Measurements from ENCODE around the gene MAP3K14. TPM values are rescaled to one million over a fixed set of nuclear protein-coding genes. Genes with fewer than 3 reads are reported as not detected.
A peak's percentile ranks its signal among the peaks of the same experiment; 100 is the strongest.

Gene MAP3K14
- total RNA-seq, 1 donor from 2014 or later = 64.7 TPM

DNA sequence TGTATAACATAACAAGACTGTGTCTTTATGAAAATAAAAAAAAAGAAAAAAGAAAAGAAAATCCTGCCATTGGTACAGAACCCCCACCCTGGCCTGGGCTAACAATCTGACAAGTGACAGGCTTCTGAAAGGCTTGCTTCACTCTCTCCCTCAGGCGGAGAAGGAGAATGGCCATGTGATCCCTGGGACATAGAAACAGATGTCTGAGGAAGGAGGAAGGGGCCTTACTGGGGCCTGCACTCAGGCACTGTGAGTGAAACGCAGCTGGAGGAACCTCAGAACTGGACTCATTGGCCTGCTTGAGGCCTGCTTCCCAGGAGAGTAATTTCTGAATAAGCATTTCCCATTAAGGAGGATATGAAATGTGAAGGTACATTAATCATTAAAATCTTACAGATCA is 17.5 kb downstream of the MAP3K14 start:
- Mint-ChIP-seq H3K4me1 (ENCODE audit: low read depth) (peaks cover 78% of the 10 kb centered on the region), H3K4me3 (no peak overlapping the region), H3K27ac (peak overlapping the region; percentile 66), H3K27me3 (ENCODE audit: insufficient read depth) (no peaks in the 10 kb centered on the region), H3K36me3 (ENCODE audit: low read depth) (peaks cover 47% of the 10 kb centered on the region), H3K9me3 (no peaks in the 10 kb centered on the region)
- intact Hi-C loops (cut with micrococcal nuclease) = no loop called here
- DNase-seq (ENCODE audit: low spot score) = no peak

DNA sequence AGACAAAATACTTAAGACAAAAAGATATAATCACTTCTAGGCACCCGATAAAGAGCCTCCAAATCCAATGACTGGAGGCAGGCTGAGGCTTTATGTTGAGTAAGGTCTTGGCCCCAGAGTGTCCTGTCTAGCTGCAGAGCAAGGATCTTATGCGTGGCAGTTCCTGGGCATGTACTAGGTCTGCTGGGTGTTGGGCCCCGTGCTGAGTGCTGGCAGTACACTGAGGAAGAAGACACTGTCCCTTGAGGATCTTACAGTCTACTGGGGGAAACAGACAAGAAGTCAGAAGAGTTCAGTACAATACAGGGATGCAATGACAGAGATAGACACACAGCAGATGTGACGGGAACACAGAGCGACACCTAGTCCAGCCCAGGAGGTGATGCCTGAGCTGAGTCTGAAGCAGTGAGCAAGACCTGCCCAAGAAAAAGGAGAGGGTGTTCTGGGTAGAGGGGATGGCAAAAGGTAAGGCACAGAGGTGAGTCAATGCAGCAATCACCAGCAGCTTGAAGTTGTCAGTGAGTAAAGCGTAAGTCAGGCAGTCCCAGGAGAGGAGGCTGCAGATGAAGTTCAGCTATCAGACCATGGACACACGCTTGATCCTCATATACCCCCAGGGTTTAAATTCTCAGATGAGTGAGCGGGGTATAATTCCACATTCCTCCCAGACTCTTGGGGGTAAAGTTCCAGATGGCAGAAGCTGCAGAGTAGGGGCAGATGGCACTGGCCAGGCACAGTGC is 18.1 kb downstream of the MAP3K14 start:
- Mint-ChIP-seq H3K4me1 (ENCODE audit: low read depth) (peaks cover 79% of the 10 kb centered on the region), H3K4me3 (no peak overlapping the region), H3K36me3 (ENCODE audit: low read depth) (peaks cover 44% of the 10 kb centered on the region), H3K27ac (peak overlapping the region; percentile 25), H3K27me3 (ENCODE audit: insufficient read depth) (no peaks in the 10 kb centered on the region), H3K9me3 (no peaks in the 10 kb centered on the region)
- intact Hi-C loops (cut with micrococcal nuclease) = no loop called here
- DNase-seq (ENCODE audit: low spot score) = no peak

DNA sequence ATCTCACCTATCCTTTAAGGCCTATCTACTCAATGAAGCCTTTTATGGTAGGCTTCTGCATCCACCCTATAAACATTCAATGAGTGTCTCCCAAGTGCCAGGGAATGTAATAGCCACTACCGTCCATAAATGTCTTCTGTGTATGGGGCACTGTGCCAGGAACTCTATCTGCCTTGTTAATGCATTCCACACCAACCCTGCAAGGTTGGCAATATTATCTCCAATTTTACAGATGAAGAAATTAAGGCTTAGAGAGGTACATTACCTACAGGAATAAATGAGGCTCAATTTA is 20.0 kb downstream of the MAP3K14 start:
- intact Hi-C loops (cut with micrococcal nuclease) = no loop called here
- peaks cover 41% of the 10 kb centered on the region for H3K36me3 Mint-ChIP-seq (ENCODE audit: low read depth)

DNA sequence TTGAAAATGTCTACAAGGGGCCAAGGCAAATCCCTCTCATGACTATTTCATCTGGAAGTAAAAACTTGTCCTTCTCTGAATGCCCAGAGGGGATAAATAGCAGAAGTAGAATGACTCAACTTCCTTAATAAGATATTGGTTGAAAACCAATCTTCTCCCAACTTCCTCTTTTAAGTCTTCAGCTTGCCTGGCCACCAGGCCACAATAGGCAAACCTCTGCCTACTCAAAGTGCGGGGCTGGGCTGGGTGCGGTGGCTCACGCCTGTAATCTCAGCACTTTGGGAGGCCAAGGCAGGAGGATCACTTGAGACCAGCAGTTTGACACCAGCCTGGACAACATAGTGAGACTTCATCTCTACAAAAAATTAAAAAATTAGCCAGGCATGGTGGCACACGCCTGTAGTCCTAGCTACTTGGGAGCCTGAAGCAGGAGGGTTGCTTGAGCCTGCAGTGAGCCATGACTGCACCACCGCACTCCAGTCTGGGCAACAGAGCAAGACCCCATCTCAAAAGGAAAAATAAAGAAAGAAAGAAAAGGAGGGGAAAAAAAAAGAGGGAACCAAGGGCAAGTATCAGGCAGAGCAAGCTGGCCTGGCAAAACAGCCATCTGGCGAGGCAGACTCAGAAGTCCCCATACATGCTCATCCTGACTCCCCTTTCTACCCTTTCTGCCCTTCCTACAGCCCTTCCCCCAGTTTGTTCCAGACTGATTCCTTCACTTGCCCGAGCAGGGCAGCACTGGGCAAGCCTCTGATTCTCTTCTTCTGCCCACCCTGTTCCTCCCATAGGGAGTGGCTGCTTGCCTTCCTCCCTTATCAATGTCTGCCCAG is 20.6 kb downstream of the MAP3K14 start:
- peaks cover 41% of the 10 kb centered on the region for H3K36me3 Mint-ChIP-seq (ENCODE audit: low read depth)
- H3K4me1 Mint-ChIP-seq (ENCODE audit: low read depth) = peaks cover 88% of the 10 kb centered on the region
- DNase-seq (ENCODE audit: low spot score) = no peak
- intact Hi-C loops (cut with micrococcal nuclease) = no loop called here
- peak overlapping the region; percentile 19 for H3K4me3 Mint-ChIP-seq
- no peaks in the 10 kb centered on the region for H3K9me3 Mint-ChIP-seq
- peak overlapping the region; percentile 82 for H3K27ac Mint-ChIP-seq
- H3K27me3 Mint-ChIP-seq (ENCODE audit: insufficient read depth) = no peaks in the 10 kb centered on the region

More for the DNA sequence above, 20.0 kb downstream of the MAP3K14 start:
- peaks cover 85% of the 10 kb centered on the region for H3K4me1 Mint-ChIP-seq (ENCODE audit: low read depth)
- DNase-seq (ENCODE audit: low spot score) = no peak
- H3K27ac Mint-ChIP-seq = peak overlapping the region; percentile 82
- H3K9me3 Mint-ChIP-seq = no peaks in the 10 kb centered on the region
- no peaks in the 10 kb centered on the region for H3K27me3 Mint-ChIP-seq (ENCODE audit: insufficient read depth)
- H3K4me3 Mint-ChIP-seq = peak overlapping the region; percentile 19

DNA sequence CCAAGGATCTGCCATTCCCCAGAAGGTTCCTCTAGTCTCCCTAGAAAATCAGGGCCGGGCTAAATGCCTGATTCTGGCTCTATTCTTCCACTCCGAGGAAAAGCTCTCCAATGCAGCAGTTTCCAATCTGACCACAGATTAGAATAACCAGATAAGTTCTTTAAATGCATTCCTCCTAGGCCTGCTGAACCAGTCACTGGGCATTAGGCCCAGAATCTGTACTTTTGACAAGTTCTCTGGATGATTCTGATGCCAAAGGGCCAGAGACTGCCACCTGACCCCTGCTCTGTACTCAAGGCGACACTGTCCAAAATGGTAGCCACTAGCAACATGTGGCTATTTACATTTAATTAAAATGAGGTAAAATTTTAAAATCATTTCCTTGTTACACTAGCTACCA is 22.3 kb downstream of the MAP3K14 start:
- Mint-ChIP-seq H3K27ac (no peak overlapping the region), H3K36me3 (ENCODE audit: low read depth) (peaks cover 43% of the 10 kb centered on the region), H3K4me3 (no peak overlapping the region), H3K27me3 (ENCODE audit: insufficient read depth) (no peaks in the 10 kb centered on the region), H3K9me3 (no peaks in the 10 kb centered on the region), H3K4me1 (ENCODE audit: low read depth) (peaks cover 83% of the 10 kb centered on the region)
- DNase-seq (ENCODE audit: low spot score) = no peak
- intact Hi-C loops (cut with micrococcal nuclease) = no loop called here

DNA sequence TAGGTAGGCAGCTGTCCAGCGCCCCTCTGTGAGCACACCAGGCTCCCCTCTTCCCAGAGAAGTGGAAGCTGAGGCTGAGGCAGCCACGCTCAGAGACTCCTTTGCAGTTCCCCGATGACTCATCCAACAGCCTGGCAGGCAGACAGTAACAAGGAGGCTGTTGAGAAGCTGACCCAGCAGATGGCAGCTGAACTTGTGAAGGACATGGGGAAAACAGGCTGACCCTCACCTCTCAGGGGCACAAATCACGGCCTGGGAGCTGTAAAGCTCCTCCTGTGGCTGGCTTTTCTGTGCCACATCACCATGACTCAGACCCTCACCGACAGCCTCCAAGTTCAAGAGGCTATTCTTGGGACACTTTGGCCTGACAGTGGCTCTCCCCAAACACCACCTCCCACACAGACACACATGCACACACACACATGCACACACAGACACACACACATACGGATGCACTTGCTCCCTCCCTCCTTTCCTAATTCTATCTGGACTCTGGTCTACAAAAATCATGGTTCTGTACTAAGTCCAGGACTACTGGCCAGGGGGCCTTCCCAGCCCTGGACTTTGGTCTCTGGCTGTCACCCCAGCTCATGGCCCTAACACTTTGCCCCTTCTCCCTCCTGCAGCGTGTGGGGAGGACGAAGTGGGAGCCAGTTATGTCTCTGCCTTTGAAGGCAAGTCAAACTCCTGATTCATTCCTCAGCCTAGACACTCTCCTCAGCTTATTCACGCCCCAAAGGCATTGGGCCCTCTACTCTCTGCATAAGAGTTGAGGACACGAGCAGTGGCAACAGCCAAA is 23.2 kb downstream of the MAP3K14 start:
- H3K27me3 Mint-ChIP-seq (ENCODE audit: insufficient read depth) = no peaks in the 10 kb centered on the region
- H3K9me3 Mint-ChIP-seq = no peaks in the 10 kb centered on the region
- intact Hi-C loops (cut with micrococcal nuclease) = no loop called here
- H3K27ac Mint-ChIP-seq = peak overlapping the region; percentile 62
- peaks cover 74% of the 10 kb centered on the region for H3K4me1 Mint-ChIP-seq (ENCODE audit: low read depth)
- H3K4me3 Mint-ChIP-seq = no peak overlapping the region
- DNase-seq (ENCODE audit: low spot score) = no peak
- H3K36me3 Mint-ChIP-seq (ENCODE audit: low read depth) = peaks cover 41% of the 10 kb centered on the region

DNA sequence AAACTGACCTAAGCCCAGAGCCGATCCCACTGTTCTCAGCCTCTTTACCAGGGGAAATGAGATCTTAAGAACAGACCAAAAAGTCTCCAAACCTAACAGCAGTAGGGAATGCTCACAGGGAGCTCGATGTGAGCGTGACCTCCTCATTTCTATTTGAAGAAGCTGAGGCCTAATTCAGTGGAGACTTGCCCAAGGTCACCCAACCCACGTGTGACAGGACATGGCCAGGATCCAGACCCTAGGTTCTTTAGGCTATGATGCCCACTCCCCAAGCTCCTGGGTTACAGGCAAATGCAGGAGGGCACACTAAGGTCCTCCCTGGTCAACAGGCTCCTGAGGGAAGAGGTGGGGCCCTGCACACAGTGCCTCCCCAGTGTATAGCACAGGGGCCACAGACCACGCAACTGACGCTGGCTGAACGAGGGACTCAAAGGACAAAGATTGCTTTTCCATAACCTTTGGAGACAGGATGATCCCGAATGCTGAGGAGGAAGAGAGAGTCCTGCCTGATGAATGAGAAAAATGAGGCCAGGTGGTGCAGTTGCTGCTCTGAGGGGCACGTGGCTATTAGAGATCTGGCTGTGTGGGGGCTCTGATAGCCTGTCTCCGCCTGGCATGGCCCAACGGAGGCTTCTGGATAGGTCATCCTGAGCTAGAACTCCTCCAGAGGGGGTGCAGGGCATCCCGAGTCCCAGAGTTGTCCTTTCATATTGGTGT is 24.0 kb downstream of the MAP3K14 start:
- peak overlapping the region; percentile 62 for H3K27ac Mint-ChIP-seq
- intact Hi-C loops (cut with micrococcal nuclease) = no loop called here
- DNase-seq (ENCODE audit: low spot score) = no peak
- no peaks in the 10 kb centered on the region for H3K27me3 Mint-ChIP-seq (ENCODE audit: insufficient read depth)
- H3K4me1 Mint-ChIP-seq (ENCODE audit: low read depth) = peaks cover 67% of the 10 kb centered on the region
- H3K36me3 Mint-ChIP-seq (ENCODE audit: low read depth) = peaks cover 37% of the 10 kb centered on the region
- H3K9me3 Mint-ChIP-seq = no peaks in the 10 kb centered on the region
- no peak overlapping the region for H3K4me3 Mint-ChIP-seq

DNA sequence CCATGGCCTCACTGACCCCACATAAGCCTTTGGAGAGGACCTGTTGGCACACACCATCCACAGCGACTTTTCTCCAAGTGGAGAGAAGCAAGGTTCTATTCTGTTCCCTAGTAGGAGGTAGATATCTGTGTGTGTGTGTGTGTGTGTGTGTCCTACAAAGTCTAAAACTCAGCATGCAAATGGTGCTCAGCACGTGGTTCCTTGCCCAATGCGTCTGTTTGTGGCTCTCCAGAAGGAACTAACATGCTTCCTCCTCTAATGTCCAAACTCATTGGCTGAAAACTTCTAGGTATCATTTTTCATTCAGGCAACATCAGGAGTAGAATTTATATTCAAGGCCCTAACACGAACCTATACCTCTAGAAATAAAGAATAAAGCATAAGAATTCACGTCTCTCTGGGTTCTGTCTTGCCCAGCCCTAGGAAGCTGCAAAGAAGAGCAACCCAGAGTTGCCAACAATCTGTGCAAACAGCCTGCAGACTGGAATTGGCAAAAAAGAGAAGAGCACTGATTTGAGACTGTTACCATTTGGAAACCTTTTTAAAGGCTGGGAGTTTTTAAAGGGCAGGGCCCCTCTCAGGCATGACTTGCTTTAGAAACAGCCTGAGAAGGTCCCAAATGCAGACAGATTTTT is 25.5 kb downstream of the MAP3K14 start:
- no peak overlapping the region for H3K4me3 Mint-ChIP-seq
- H3K4me1 Mint-ChIP-seq (ENCODE audit: low read depth) = peaks cover 54% of the 10 kb centered on the region
- no peaks in the 10 kb centered on the region for H3K27me3 Mint-ChIP-seq (ENCODE audit: insufficient read depth)
- H3K9me3 Mint-ChIP-seq = no peaks in the 10 kb centered on the region
- peak overlapping the region; percentile 40 for H3K27ac Mint-ChIP-seq
- DNase-seq (ENCODE audit: low spot score) = no peak
- H3K36me3 Mint-ChIP-seq (ENCODE audit: low read depth) = peaks cover 32% of the 10 kb centered on the region
- intact Hi-C loops (cut with micrococcal nuclease) = no loop called here

DNA sequence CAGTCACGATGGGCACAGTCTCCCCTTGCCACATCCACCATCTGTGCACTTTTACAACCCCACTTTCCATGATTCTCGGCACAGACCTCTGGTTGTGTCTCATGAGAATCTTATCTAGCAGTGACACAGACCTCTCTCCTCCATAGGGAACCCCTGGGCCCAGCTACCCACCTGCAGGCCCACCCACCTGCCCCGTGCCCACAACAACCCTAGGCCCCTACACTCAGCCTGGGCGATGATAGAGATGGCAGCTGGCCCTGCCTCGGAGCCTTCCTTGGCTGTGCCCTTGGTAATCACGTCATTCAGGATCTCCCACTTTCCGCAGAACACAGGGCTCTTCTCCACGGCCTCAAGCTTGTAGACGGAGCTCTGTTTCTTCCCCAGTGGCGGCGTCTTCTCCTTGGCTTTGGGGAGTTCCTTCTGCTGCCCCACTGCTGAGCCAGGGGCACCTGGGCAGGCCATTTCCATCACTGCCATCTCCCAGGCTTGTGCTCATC is 26.5 kb downstream of the MAP3K14 start:
- Mint-ChIP-seq H3K9me3 (no peaks in the 10 kb centered on the region), H3K4me1 (ENCODE audit: low read depth) (peaks cover 45% of the 10 kb centered on the region), H3K36me3 (ENCODE audit: low read depth) (peaks cover 32% of the 10 kb centered on the region), H3K27ac (peak overlapping the region; percentile 40), H3K27me3 (ENCODE audit: insufficient read depth) (no peaks in the 10 kb centered on the region), H3K4me3 (no peak overlapping the region)
- intact Hi-C loops (cut with micrococcal nuclease) = no loop called here
- no peak for DNase-seq (ENCODE audit: low spot score)

DNA sequence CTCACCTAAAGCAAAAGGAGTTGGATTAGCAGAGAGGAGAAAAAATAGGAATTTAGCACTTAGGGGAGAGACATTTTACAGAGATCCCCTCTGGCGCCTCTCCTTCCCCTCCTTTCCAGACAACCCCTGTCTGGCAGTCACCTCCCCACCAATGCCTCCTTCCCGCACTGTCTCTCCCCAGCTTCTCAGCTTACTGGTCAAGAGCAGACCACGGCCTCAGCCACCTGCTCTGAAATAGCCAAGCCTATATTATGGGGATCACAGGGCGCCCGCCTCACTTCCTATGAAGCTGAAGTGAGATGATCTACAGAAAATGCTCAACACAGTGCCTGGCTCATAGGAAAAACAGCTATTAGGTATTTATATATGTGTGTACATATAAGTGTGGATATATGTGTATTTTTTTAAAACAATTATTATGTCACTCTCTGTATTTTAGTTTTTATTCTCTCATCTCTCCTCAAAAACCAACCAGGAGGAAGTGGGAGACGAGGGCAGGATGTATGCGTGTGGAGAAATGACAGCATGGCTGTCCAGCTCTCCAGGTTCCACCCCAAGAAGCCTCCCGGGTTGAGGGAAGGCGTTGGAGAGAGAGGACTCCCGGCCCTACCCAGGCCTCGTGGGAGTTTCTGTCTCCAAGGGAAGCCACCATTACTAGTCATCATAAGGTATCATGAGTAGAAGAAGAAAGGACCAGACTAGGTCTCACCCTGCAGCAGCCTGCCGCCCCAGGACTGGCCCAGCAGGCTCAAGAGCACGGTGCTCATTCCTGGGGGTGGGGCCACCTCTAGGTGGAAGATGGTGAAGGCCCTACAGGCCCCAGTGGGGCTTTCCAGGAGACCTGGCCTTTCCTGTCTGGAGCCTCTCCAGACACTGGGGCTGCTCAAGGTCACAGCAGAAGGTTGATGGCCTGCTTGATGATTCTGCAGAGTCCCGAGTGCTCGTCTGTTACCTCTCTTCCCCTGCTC is 27.2 kb downstream of the MAP3K14 start:
- intact Hi-C loops (cut with micrococcal nuclease) = no loop called here
- Mint-ChIP-seq H3K36me3 (ENCODE audit: low read depth) (peaks cover 37% of the 10 kb centered on the region), H3K27ac (peak overlapping the region; percentile 40), H3K4me1 (ENCODE audit: low read depth) (peaks cover 41% of the 10 kb centered on the region), H3K27me3 (ENCODE audit: insufficient read depth) (no peaks in the 10 kb centered on the region), H3K9me3 (no peaks in the 10 kb centered on the region), H3K4me3 (no peak overlapping the region)
- DNase-seq (ENCODE audit: low spot score) = no peak

DNA sequence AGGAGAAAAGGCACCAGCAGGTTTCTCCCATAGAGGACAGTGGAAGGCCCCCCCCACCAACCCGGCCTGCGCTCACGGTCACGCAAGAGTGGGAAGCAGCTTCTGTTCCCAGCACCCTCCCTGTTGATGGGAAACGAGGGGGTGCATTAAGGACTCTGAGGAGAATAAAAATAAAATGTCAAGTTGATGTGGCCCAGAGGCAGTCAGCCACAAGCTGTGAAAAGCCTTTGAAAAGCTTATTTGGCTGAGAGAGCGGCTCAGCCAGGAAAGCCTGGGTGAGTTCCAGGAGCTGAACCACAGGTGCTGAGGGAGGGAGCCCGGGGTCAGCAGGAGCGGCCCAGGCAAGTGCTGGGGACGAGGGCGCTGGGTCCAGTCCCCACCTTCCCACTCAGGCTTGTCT is 28.0 kb downstream of the MAP3K14 start:
- intact Hi-C loops (cut with micrococcal nuclease) = no loop called here
- H3K36me3 Mint-ChIP-seq (ENCODE audit: low read depth) = peaks cover 44% of the 10 kb centered on the region
- no peaks in the 10 kb centered on the region for H3K9me3 Mint-ChIP-seq
- no peaks in the 10 kb centered on the region for H3K27me3 Mint-ChIP-seq (ENCODE audit: insufficient read depth)
- H3K4me3 Mint-ChIP-seq = no peak overlapping the region
- H3K4me1 Mint-ChIP-seq (ENCODE audit: low read depth) = peaks cover 40% of the 10 kb centered on the region
- no peak overlapping the region for H3K27ac Mint-ChIP-seq
- DNase-seq (ENCODE audit: low spot score) = no peak

Measured in activated T-helper 1 cell treated with anti-CD3 and anti-CD28 coated beads, Interleukin-12 subunit alpha, Interleukin-12 subunit beta, Interleukin-2, Interleukin-4 antibody, amounts not matched to agents 30 ng/mL and 10 ng/mL and 1 ng/mL, durations not matched to agents 14 hours and 24 hours and 36 hours (primary cell).